Prostate gland (tissue), 2 donors: ENCODE measurements around the gene EXD3. TPM values are rescaled to one million over a fixed set of nuclear protein-coding genes. Genes with fewer than 3 reads are reported as not detected.
A peak's percentile ranks its signal among the peaks of the same experiment; 100 is the strongest.

Source experiments
- DNase-seq: peaks from one replicate; pipeline ENCODE4 v3.0.0-alpha.2; 2019; ENCODE audit warnings: low spot score
- H3K27ac ChIP-seq, 2 donors: fragments of 200-600 bp; sonication (generic); 2 replicates each; pipeline ENCODE4 v1.5.1; 2017 to 2019
- H3K27me3 ChIP-seq: fragments of 200-600 bp; sonication (generic); replicated peaks from 2 replicates; pipeline ENCODE4 v1.5.1; 2019; ENCODE audit not compliant: insufficient read depth
- H3K36me3 ChIP-seq, 2 donors: fragments of 200-600 bp; sonication (generic); 1 replicate in 1 of 2; 2 replicates in 1 of 2; pipeline versions ENCODE4 v1.5.1 to v1.8.1; 2017 to 2019
- H3K4me1 ChIP-seq: fragments of 200-600 bp; sonication (generic); replicated peaks from 2 replicates; pipeline ENCODE4 v1.5.1; 2019
- H3K4me3 ChIP-seq, 2 donors: fragments of 200-600 bp; sonication (generic); 2 replicates each; pipeline ENCODE4 v1.5.1; 2017 to 2019
- H3K9me3 ChIP-seq: fragments of 200-600 bp; sonication (generic); 2 replicates; pipeline ENCODE4 v1.5.1; 2017
- POLR2A ChIP-seq: fragments of 450-650 bp; IDR thresholded peaks from one replicate; pipeline ENCODE4 v1.6.1; 2016; ENCODE audit warnings: antibody characterized with exemption, mild to moderate bottlenecking
- POLR2AphosphoS5 ChIP-seq: sonication (generic); formaldehyde crosslinking; IDR thresholded peaks from one replicate; pipeline ENCODE4 v1.6.1; 2017; ENCODE audit warnings: antibody characterized with exemption
- WGBS: methylation state at CpG from one replicate; pipeline ENCODE4 v1.1.5; 2018; 5-methylcytosine and 5-hydroxymethylcytosine counted together
- intact Hi-C: fragments of 100-400 bp; cut with DNase I; formaldehyde crosslinking; loops from one replicate; pipeline ENCODE4 v1.14.2; 2022
- total RNA-seq, 2 donors: library from RNA; depleted of rRNA; stranded (reverse); fragments of >200 nt; gene quantifications; one replicate each; pipeline ENCODE4 v1.1.0, GENCODE V29; 2016
- TF ChIP-seq, protein P1 (sequence below), 4 experiments: fragments of 200-600 bp in 2 of 4; fragments of 450-650 bp in 2 of 4; sonication (generic) in 2 of 4; IDR thresholded peaks; 1 replicate in 3 of 4; 2 replicates in 1 of 4; pipeline ENCODE4 v1.5.1; 2016 to 2019; ENCODE audit warnings: antibody characterized with exemption in 4 of 4, mild to moderate bottlenecking in 2 of 4, moderate library complexity in 2 of 4

Gene EXD3
- total RNA-seq, 2 donors from 2014 or later: 32.6 to 44.8 TPM

DNA sequence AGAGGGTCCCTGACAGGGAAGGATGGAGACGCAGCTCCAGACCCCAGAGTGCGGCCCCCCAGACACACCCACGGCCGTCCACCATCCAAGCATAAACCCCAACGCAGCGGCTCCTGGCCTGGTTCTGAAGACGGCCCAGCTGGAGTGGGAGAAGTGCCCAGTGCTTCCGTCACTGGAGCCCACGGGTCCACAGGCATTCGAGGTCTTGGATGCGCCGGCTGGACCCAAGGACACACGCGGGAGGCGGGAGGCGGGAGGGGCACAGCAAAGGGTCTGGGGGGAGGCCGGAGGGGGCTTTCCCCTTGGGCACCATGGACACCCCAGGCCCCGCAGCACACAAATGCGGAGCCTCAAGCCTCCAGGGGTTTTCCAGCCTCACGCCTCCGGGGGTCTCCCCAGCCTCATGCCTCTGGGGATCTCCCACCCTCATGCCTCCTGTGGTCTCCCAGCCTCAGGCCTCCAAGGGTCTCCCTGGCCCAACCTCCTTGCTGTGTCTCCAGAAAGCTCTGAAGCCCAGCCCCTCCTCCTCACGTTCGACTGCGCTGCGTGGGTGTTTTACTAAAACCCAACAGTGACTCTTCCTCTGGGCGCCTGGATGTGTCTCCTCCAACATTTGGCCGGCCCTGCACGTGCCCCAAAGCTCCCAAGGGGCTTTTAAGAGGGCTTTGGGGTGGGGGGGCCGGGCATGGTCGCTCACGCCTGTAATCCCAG is 15.2 kb downstream of the EXD3 start:
- TF ChIP-seq POLR2AphosphoS5 (no peak), POLR2A (no peak)
- TF ChIP-seq, protein P1, sequence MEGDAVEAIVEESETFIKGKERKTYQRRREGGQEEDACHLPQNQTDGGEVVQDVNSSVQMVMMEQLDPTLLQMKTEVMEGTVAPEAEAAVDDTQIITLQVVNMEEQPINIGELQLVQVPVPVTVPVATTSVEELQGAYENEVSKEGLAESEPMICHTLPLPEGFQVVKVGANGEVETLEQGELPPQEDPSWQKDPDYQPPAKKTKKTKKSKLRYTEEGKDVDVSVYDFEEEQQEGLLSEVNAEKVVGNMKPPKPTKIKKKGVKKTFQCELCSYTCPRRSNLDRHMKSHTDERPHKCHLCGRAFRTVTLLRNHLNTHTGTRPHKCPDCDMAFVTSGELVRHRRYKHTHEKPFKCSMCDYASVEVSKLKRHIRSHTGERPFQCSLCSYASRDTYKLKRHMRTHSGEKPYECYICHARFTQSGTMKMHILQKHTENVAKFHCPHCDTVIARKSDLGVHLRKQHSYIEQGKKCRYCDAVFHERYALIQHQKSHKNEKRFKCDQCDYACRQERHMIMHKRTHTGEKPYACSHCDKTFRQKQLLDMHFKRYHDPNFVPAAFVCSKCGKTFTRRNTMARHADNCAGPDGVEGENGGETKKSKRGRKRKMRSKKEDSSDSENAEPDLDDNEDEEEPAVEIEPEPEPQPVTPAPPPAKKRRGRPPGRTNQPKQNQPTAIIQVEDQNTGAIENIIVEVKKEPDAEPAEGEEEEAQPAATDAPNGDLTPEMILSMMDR (IDR thresholded peaks at IDR 0.05): no peak
- Histone ChIP-seq H3K9me3 (no peaks in the 10 kb centered on the region), H3K36me3 (no peaks in the 10 kb centered on the region), H3K27me3 (no peaks in the 10 kb centered on the region), H3K4me1 (no peaks in the 10 kb centered on the region), H3K27ac (peak overlapping the region in 1 of 2 donors; percentile 48), H3K4me3 (peak overlapping the region; percentile 20 to 24)
- DNase-seq: no peak
- WGBS: 58% methylated on average over 31 of the region's 31 CpGs
- intact Hi-C loops: loop anchor here (10.0 kb wide), 1 partner anchor 113 kb away; no protein-coding TSS in a partner anchor

DNA sequence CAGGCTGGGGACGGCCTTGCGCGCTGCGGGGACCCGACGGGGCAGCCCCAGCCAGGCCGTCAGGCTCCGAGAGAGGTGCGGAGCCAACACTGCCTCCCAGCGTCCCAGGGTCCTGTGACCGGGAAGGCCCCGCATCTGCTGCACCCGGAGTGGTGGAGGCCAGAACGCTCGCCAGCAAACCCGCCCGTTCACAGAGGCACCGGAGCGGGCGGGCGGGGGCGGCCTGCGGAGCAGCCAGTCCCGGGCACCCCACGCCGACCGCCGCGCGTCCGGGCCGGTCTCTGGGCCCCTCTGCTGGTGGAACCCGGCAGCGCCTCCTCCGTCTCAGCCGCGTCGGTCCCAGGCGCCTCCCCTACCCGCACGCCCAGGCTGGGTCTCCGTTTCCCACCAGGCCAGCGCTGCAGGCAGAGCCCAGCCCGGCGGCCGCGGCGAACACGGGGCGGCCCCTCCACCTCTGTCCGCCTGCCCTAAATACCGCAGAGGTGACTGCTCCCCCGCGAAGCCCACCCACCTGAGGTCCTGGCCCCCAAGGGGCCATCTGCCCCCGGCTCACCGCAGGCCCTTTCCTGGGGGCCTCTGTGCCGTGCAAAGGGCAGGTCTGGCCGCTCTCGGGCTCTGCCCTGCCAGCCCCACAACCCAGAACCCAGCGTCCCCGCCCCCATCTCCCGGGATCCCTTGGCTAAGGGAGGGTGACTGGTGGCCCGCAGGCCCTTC is 15.9 kb downstream of the EXD3 start:
- Histone ChIP-seq H3K9me3 (no peaks in the 10 kb centered on the region), H3K27ac (peak overlapping the region; percentile 42 to 48), H3K36me3 (no peaks in the 10 kb centered on the region), H3K4me3 (peak overlapping the region; percentile 20 to 24), H3K4me1 (no peaks in the 10 kb centered on the region), H3K27me3 (no peaks in the 10 kb centered on the region)
- WGBS: 5% methylated on average over 45 of the region's 63 CpGs
- intact Hi-C loops: loop anchor here (10.0 kb wide), 1 partner anchor 112 kb away; no protein-coding TSS in a partner anchor
- no peak for TF ChIP-seq POLR2A
- TF ChIP-seq, protein P1 (IDR thresholded peaks at IDR 0.05): peak; percentile 64 to 96 (median 82)
- TF ChIP-seq POLR2AphosphoS5: no peak
- peak; percentile 53 for DNase-seq

GRCh38 chr9:137406085-137406760 is 16.7 kb downstream of the EXD3 start:
- H3K4me1 ChIP-seq: no peaks in the 10 kb centered on the region
- WGBS: 42% methylated on average over 19 of the region's 20 CpGs
- H3K27me3 ChIP-seq: no peaks in the 10 kb centered on the region
- intact Hi-C loops: loop anchor here (10.0 kb wide), 1 partner anchor 111 kb away; no protein-coding TSS in a partner anchor
- TF ChIP-seq POLR2A (no peak), POLR2AphosphoS5 (no peak)
- TF ChIP-seq, protein P1 (IDR thresholded peaks at IDR 0.05): no peak
- no peaks in the 10 kb centered on the region for H3K9me3 ChIP-seq
- H3K4me3 ChIP-seq: peak overlapping the region; percentile 20 to 24
- peak overlapping the region; percentile 42 to 48 for H3K27ac ChIP-seq
- H3K36me3 ChIP-seq: no peaks in the 10 kb centered on the region
- DNase-seq: no peak

- intact Hi-C loops: loop anchor here (10.0 kb wide), 1 partner anchor 111 kb away; no protein-coding TSS in a partner anchor
- Histone ChIP-seq H3K27me3 (no peaks in the 10 kb centered on the region), H3K9me3 (no peaks in the 10 kb centered on the region), H3K4me3 (no peak overlapping the region), H3K4me1 (no peaks in the 10 kb centered on the region), H3K36me3 (no peaks in the 10 kb centered on the region), H3K27ac (no peak overlapping the region)
- no peak for DNase-seq
- WGBS: 85% methylated on average over 11 of the region's 11 CpGs
- TF ChIP-seq, protein P1 (IDR thresholded peaks at IDR 0.05): no peak
- TF ChIP-seq POLR2AphosphoS5: no peak
- no peak for TF ChIP-seq POLR2A
Measured at GRCh38 chr9:137405677-137406081, 17.3 kb downstream of the EXD3 start.
